NB4 (cell line): ENCODE results near the gene UGT1A7.
"Not testable (repeated sequence)": the region's sequence is repeated elsewhere in the genome, so short reads cannot be mapped to it uniquely, and the experiment has no call there.

ENCODE experiments used
- DNase-seq: peaks from one replicate; pipeline ENCODE4 v3.0.0; 2010; ENCODE audit warnings: low read depth
- H3K4me3 ChIP-seq: one replicate; pipeline ENCODE4 v1.5.1; 2011; ENCODE audit warnings: mild to moderate bottlenecking, low read depth, low read length, moderate library complexity
- CTCF ChIP-seq: IDR thresholded peaks from one replicate; pipeline ENCODE4 v1.5.1; 2012; ENCODE audit warnings: low read depth, low read length
- MAX ChIP-seq: IDR thresholded peaks from 2 replicates; pipeline ENCODE4 v1.6.1; 2011; ENCODE audit warnings: low read depth, low read length
- MYC ChIP-seq: IDR thresholded peaks from 2 replicates; pipeline ENCODE4 v1.6.1; 2011; ENCODE audit warnings: low read depth, low read length
- POLR2A ChIP-seq: IDR thresholded peaks from 2 replicates; pipeline ENCODE4 v1.6.1; 2011; ENCODE audit warnings: mild to moderate bottlenecking; ENCODE audit not compliant: insufficient read length; ENCODE audit errors: extremely low read depth

UGT1A7 gene

GRCh38 chr2:233698740-233699139 lies 17.0 kb downstream of the UGT1A7 start:
- H3K4me3 ChIP-seq, result no peak overlapping the region
- no peak for DNase-seq

GRCh38 chr2:233699424-233700027 lies 17.8 kb downstream of the UGT1A7 start:
- TF ChIP-seq MAX, result no peak
- TF ChIP-seq POLR2A, result no peak
- TF ChIP-seq CTCF, result no peak
- no peak for TF ChIP-seq MYC
- DNase-seq, result no peak
- H3K4me3 ChIP-seq, result no peak overlapping the region

More at GRCh38 chr2:233698740-233699139, 17.0 kb downstream of the UGT1A7 start:
- no peak for TF ChIP-seq MAX
- no peak for TF ChIP-seq POLR2A
- no peak for TF ChIP-seq CTCF
- no peak for TF ChIP-seq MYC

GRCh38 chr2:233700028-233700635 lies 18.4 kb downstream of the UGT1A7 start:
- DNase-seq, result no peak

GRCh38 chr2:233700842-233701241 lies 19.1 kb downstream of the UGT1A7 start:
- H3K4me3 ChIP-seq, DNase-seq: not testable (repeated sequence)

More at GRCh38 chr2:233700028-233700635, 18.4 kb downstream of the UGT1A7 start:
- no peak overlapping the region for H3K4me3 ChIP-seq
- TF ChIP-seq MYC, result no peak
- no peak for TF ChIP-seq POLR2A
- TF ChIP-seq MAX, result no peak
- TF ChIP-seq CTCF, result no peak

- no peak overlapping the region for H3K4me3 ChIP-seq
- TF ChIP-seq MAX (no peak), POLR2A (no peak), CTCF (no peak), MYC (no peak)
- no peak for DNase-seq
These were observed 20.5 kb downstream of the UGT1A7 start for GRCh38 chr2:233702238-233702637.

GRCh38 chr2:233705911-233706506 lies 24.3 kb downstream of the UGT1A7 start:
- no peak overlapping the region for H3K4me3 ChIP-seq
- TF ChIP-seq POLR2A (no peak), MAX (no peak), MYC (no peak), CTCF (no peak)
- DNase-seq, result no peak
